Measurements from ENCODE around the gene ZNF76.
"Not testable (repeated sequence)": the region's sequence is repeated elsewhere in the genome, so short reads cannot be mapped to it uniquely, and the experiment has no call there.

Gene ZNF76

GRCh38 chr6:35328965-35329364 lies 69.4 kb downstream of the ZNF76 start:
- H3K4me1 ChIP-seq (ENCODE audit: control insufficient read depth, insufficient read depth, low read length); H3K27me3 ChIP-seq (ENCODE audit: control insufficient read depth, insufficient read depth, low read length); H3K9ac ChIP-seq (ENCODE audit: low read length); H3K36me3 ChIP-seq (ENCODE audit: control insufficient read depth, insufficient read depth, low read length); H3K9me3 ChIP-seq (ENCODE audit: control insufficient read depth, low read length); H3K4me3 ChIP-seq (ENCODE audit: low read length): not testable (repeated sequence)

GRCh38 chr6:35330541-35331119 lies 71.1 kb downstream of the ZNF76 start:
- H3K9me3 ChIP-seq (ENCODE audit: control insufficient read depth, low read length): peaks cover 5% of the 10 kb centered on the region
- H3K36me3 ChIP-seq (ENCODE audit: control insufficient read depth, insufficient read depth, low read length): no peaks in the 10 kb centered on the region
- H3K4me1 ChIP-seq (ENCODE audit: control insufficient read depth, insufficient read depth, low read length): peaks cover 8% of the 10 kb centered on the region
- no peak overlapping the region for H3K9ac ChIP-seq (ENCODE audit: low read length)
- no peaks in the 10 kb centered on the region for H3K27me3 ChIP-seq (ENCODE audit: control insufficient read depth, insufficient read depth, low read length)
- H3K4me3 ChIP-seq (ENCODE audit: low read length): no peak overlapping the region

GRCh38 chr6:35332074-35332887 lies 72.7 kb downstream of the ZNF76 start:
- not testable (repeated sequence) for H3K9ac ChIP-seq (ENCODE audit: low read length); H3K36me3 ChIP-seq (ENCODE audit: control insufficient read depth, insufficient read depth, low read length); H3K27me3 ChIP-seq (ENCODE audit: control insufficient read depth, insufficient read depth, low read length); H3K9me3 ChIP-seq (ENCODE audit: control insufficient read depth, low read length); H3K4me1 ChIP-seq (ENCODE audit: control insufficient read depth, insufficient read depth, low read length); H3K4me3 ChIP-seq (ENCODE audit: low read length)

- Histone ChIP-seq H3K4me3 (ENCODE audit: low read length) (no peak overlapping the region), H3K36me3 (ENCODE audit: control insufficient read depth, insufficient read depth, low read length) (peaks cover 5% of the 10 kb centered on the region), H3K27me3 (ENCODE audit: control insufficient read depth, insufficient read depth, low read length) (no peaks in the 10 kb centered on the region), H3K4me1 (ENCODE audit: control insufficient read depth, insufficient read depth, low read length) (peaks cover 11% of the 10 kb centered on the region), H3K9me3 (ENCODE audit: control insufficient read depth, low read length) (no peaks in the 10 kb centered on the region), H3K9ac (ENCODE audit: low read length) (no peak overlapping the region)
These were observed 82.0 kb downstream of the ZNF76 start for GRCh38 chr6:35341557-35341956.

- Histone ChIP-seq H3K9ac (ENCODE audit: low read length) (peak within 1 kb of the TSS; percentile 90), H3K4me1 (ENCODE audit: control insufficient read depth, insufficient read depth, low read length) (peaks cover 11% of the 10 kb centered on the region), H3K36me3 (ENCODE audit: control insufficient read depth, insufficient read depth, low read length) (peaks cover 5% of the 10 kb centered on the region), H3K27me3 (ENCODE audit: control insufficient read depth, insufficient read depth, low read length) (no peaks in the 10 kb centered on the region), H3K4me3 (ENCODE audit: low read length) (peak within 1 kb of the TSS; percentile 10), H3K9me3 (ENCODE audit: control insufficient read depth, low read length) (no peaks in the 10 kb centered on the region)
These were observed 82.9 kb downstream of the ZNF76 start, which contains the start of gene PPARD for GRCh38 chr6:35342258-35343091. Gene PPARD (plus strand): TSS chr6:35342558. CDS start chr6:35411088, 68,530 bp downstream.

- H3K27me3 ChIP-seq (ENCODE audit: control insufficient read depth, insufficient read depth, low read length): no peaks in the 10 kb centered on the region
- peaks cover 11% of the 10 kb centered on the region for H3K4me1 ChIP-seq (ENCODE audit: control insufficient read depth, insufficient read depth, low read length)
These were observed 83.7 kb downstream of the ZNF76 start for GRCh38 chr6:35343092-35343834.

GRCh38 chr6:35343835-35344550 lies 84.5 kb downstream of the ZNF76 start:
- H3K4me1 ChIP-seq (ENCODE audit: control insufficient read depth, insufficient read depth, low read length): peaks cover 11% of the 10 kb centered on the region
- H3K36me3 ChIP-seq (ENCODE audit: control insufficient read depth, insufficient read depth, low read length): peaks cover 5% of the 10 kb centered on the region
- peak overlapping the region; percentile 11 for H3K4me3 ChIP-seq (ENCODE audit: low read length)
- H3K9me3 ChIP-seq (ENCODE audit: control insufficient read depth, low read length): no peaks in the 10 kb centered on the region
- H3K27me3 ChIP-seq (ENCODE audit: control insufficient read depth, insufficient read depth, low read length): no peaks in the 10 kb centered on the region
- H3K9ac ChIP-seq (ENCODE audit: low read length): peak overlapping the region; percentile 90

More at GRCh38 chr6:35343092-35343834, 83.7 kb downstream of the ZNF76 start:
- no peaks in the 10 kb centered on the region for H3K9me3 ChIP-seq (ENCODE audit: control insufficient read depth, low read length)
- H3K36me3 ChIP-seq (ENCODE audit: control insufficient read depth, insufficient read depth, low read length): peaks cover 5% of the 10 kb centered on the region
- H3K4me3 ChIP-seq (ENCODE audit: low read length): peak overlapping the region; percentile 11
- peak overlapping the region; percentile 90 for H3K9ac ChIP-seq (ENCODE audit: low read length)
